ENCODE measurements around the gene ZIC1.

The ZIC1 gene

DNA sequence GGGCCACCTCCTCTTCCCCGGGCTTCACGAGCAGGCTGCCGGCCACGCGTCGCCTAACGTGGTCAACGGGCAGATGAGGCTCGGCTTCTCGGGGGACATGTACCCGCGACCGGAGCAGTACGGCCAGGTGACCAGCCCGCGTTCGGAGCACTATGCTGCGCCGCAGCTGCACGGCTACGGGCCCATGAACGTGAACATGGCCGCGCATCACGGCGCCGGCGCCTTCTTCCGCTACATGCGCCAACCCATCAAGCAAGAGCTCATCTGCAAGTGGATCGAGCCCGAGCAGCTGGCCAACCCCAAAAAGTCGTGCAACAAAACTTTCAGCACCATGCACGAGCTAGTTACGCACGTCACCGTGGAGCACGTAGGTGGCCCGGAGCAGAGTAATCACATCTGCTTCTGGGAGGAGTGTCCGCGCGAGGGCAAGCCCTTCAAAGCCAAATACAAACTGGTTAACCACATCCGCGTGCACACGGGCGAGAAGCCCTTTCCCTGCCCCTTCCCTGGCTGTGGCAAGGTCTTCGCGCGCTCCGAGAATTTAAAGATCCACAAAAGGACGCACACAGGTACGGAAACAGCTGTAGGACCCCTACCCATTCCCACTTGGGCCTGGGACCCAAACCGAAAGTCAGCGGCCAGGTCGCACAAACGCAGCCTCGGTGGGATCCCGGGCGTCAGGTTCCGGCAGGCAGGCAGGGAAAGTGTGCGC is 1.5 kb downstream of the ZIC1 start:
- no peak for ATAC-seq

- ATAC-seq, result no peak
Measured at GRCh38 chr3:147411238-147411814, 2.2 kb downstream of the ZIC1 start.

- no peak for ATAC-seq
Measured at GRCh38 chr3:147411815-147412241, 2.7 kb downstream of the ZIC1 start.

GRCh38 chr3:147412261-147412916 is 3.2 kb downstream of the ZIC1 start:
- ATAC-seq, result no peak

GRCh38 chr3:147412917-147413685 is 3.9 kb downstream of the ZIC1 start:
- no peak for ATAC-seq

DNA sequence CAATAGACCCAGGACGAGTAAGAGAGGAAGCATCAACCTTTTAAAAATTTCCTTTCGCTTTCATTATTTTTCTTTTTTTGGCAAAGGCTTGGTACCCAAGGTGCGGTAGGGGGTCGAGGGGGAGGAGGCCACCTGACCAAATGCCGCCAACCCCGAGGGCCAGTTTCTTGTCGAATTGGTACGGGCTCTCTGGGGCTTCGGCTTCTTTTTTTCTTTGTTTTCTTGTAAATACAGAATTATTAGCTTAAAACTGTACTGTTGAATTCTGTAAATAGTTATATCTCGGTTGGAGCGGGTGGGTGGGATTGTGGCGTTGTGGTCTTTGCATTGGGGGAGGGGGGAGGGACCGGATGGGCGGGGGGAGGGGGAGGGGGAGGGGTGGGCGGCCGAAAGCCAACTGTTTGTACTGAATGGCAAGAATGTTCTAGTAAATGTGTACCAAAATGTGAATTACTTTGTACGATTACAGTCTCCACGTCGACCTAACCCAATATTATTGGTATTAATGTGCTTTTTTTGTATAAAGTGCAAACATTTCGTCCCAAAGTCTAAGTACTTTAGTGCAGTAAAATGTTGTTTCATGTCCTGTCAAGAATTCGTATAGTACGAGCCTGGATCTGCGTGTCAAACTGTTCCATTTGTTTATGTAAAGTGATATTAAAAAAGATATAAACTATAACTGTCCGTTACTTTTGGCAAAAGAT is 4.7 kb downstream of the ZIC1 start:
- ATAC-seq, result no peak

DNA sequence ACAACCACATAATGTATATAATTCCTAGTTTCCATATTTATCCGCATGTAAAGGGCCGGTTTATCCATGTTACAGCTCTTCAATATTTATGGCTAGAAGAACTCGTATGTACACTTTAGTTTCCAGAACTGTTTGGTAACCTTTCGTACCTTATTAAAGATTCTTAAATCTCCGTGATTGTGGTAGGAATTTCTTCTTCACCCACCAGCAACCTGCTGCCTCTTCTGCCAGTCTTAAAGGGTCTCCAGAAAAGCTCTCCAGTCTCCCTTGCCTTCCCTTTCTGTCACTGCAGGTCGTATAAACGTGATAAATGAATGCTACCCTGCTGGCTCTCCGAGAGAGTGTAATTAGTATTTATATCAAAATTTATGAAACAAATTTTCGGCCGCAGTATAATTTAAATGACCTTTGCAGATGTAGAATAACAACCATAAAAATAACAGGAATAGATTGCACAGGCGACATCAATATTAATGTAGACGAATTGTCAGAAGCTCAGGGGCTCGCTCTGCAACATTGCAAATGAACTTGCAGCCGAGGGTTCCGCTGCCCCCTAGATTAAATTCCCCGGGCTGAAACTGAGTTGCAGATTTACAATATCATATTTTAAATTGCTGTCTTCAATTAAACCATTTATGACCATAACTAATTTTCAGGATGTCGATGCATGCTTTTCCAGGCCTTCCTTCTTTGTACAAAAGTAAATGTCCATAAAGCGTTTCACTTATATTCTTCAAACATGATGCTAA is 5.4 kb downstream of the ZIC1 start:
- no peak for ATAC-seq

DNA sequence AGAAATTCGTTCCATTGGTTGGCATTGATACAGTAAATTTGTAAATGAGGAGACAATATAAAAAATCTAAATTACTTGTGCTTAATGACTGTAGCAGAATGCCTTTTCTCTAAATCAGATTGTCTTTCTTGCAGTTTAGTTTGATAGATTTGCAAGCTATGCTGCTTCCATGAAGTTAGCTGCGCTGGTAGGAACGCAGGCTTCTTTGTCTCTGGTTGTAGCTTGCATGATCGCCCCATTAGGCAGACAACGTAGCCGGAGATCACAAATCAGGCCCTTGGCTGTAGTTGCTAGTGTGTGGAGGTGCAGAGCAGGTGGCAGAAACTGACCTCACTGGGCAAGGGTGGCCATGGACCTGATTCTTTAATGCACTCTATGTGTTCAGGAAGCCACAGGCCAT is 6.1 kb downstream of the ZIC1 start:
- no peak for ATAC-seq

DNA sequence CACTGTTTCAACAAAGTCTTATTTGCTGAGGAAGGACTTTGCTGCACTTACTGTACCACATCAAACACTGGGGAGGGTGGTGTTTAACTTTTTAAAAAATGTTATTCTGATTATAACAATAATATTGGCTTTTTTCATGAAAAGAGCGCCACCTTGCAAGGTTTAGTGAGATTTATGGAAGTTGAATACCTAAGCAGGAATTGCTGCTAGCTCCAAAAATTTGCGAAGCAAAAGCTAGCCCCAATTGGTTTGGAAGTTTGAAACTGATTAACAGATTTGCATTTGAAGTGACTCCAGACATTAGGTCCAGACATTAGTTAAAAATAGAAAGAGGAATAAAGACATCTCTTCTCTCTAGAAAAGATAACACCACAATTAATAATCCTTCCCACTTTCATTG is 6.7 kb downstream of the ZIC1 start:
- no peak for ATAC-seq

DNA sequence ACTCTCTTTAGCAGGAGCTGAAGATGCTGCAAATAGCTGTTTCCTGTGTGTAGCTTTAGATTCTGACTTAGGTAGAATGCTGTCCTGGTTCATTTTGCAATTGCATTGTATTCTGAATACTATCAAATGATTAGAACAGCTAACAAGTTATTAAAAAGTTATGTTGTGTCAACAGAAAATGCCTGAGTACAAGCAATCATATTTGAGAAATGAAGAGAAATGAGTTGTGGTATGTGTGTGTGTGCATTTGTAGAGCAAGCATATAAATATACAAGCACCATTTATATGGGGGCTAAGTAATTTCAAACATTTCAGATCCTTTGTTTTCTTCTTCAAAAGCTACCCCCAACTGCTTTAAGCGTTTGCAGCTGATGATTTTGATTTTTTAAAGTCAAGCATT is 7.8 kb downstream of the ZIC1 start:
- ATAC-seq, result no peak

- no peak for ATAC-seq
Measured at GRCh38 chr3:147417551-147418295, 8.6 kb downstream of the ZIC1 start.

DNA sequence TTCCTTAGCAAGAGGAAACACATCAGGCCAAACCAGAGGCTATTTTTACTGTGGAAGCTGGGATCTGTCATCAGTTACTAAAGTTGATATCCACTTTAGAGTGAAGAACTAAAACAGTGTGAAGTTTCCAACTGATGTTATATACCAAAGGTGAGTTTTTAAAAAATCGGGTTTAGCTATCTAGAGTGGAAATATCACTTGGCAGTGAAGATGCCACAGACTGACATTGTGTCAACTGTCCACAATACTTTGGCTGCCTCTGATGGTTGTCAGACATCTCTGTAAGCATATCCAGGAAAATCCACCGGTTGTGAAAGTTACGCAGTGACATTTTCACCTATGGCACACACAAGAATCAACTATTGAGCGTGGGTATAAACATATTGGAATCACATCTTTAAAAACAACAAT is 9.2 kb downstream of the ZIC1 start:
- ATAC-seq, result no peak

GRCh38 chr3:147418808-147419701 is 9.9 kb downstream of the ZIC1 start:
- ATAC-seq, result no peak

- ATAC-seq, result no peak
Measured at GRCh38 chr3:147419781-147420224, 10.6 kb downstream of the ZIC1 start.

GRCh38 chr3:147420353-147421183 is 11.4 kb downstream of the ZIC1 start:
- no peak for ATAC-seq

GRCh38 chr3:147421184-147421912 is 12.2 kb downstream of the ZIC1 start:
- no peak for ATAC-seq

DNA sequence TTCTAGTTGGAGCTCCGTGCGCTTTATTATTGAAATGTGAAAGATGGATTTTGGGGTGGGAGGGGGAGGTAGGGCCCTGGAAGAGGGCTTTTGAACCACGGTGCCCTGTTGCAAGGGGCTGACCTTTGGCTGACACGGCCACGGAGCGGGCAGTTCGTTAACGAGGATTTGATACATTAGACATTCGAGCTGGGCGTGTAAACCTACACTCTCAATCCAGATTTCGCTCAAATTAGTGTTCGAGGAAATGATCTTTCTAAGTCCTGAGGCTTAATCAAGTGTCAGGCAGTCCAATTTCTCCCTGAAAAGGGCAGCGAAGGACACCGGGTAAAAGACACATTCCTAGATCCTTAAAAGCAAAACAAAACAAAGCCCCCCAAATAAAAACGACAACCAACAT is 13.0 kb downstream of the ZIC1 start:
- ATAC-seq, result no peak
